K562 (cell line): ENCODE results near the gene PGAP3. TPM values are rescaled to one million over a fixed set of nuclear protein-coding genes. Genes with fewer than 3 reads are reported as not detected.

Experiments used
- ATF4 ChIP-seq: fragments of 450-650 bp; formaldehyde crosslinking; IDR thresholded peaks from 2 replicates; pipeline ENCODE4 v1.4.0; 2022; ENCODE audit warnings: mild to moderate bottlenecking, moderate library complexity
- CBX1 ChIP-seq: sonication (generic); IDR thresholded peaks from 2 replicates; pipeline ENCODE4 v1.6.1; 2016; ENCODE audit warnings: antibody characterized with exemption, low read depth, mild to moderate bottlenecking
- MGA ChIP-seq: fragments of 450-650 bp; IDR thresholded peaks from 2 replicates; pipeline ENCODE4 v1.6.1; 2016; ENCODE audit warnings: mild to moderate bottlenecking, moderate library complexity
- NKRF ChIP-seq: fragments of 450-650 bp; IDR thresholded peaks from 2 replicates; pipeline ENCODE4 v1.6.1; 2016; ENCODE audit warnings: borderline replicate concordance
- polyA plus RNA-seq, 8 experiments: library from polyadenylated mRNA; depleted of rRNA in 4 of 8; stranded (reverse) in 5 of 8; unstranded in 3 of 8; fragments of >200 nt; fragmentation: Nextera tagmentation in 2 of 8; fragmentation: Illumina TruSeq in 1 of 8; extraction: Ambion mirVana in 2 of 8; extraction: Trizol in 1 of 8; gene quantifications; 2 replicates each; pipeline versions ENCODE4 v1.2.1 to v1.2.3, GENCODE V29; 2011 to 2014; ENCODE audit warnings: inconsistent platforms in 1 of 8, missing spikeins in 1 of 8
- total RNA-seq, 7 experiments: library from RNA; depleted of rRNA in 6 of 7; stranded (reverse); fragments of >200 nt in 6 of 7; fragmentation: Illumina TruSeq in 2 of 7; extraction: Trizol in 2 of 7; gene quantifications; 2 replicates each; pipeline versions ENCODE4 v1.2.1 to v1.2.3, GENCODE V29; 2011 to 2021; ENCODE audit warnings: low replicate concordance in 1 of 7

Gene PGAP3
- total and polyA plus RNA-seq, 9 of the 15 experiments (the other 6 are each of a cell fraction or from before 2014, with no cell fraction given) = 0.38 to 9.4 (median 4.5) TPM

GRCh38 chr17:39636927-39637736 is 50.7 kb downstream of the PGAP3 start, which contains the start of gene STARD3 (continued):
- TF ChIP-seq MGA (no peak; the same call in 1 of the 2 replicates), NKRF (peak; percentile 26; the same call in 1 of the 2 replicates), ATF4 (CRISPR knock-in tag) (no peak), CBX1 (peak; percentile 89)
